Endothelial cell of umbilical vein (primary cell): ENCODE measurements around the gene ZNF30. TPM values are rescaled to one million over a fixed set of nuclear protein-coding genes. Genes with fewer than 3 reads are reported as not detected.
"Not testable (repeated sequence)": the region's sequence is repeated elsewhere in the genome, so short reads cannot be mapped to it uniquely, and the experiment has no call there.

Source experiments
- BruUV-seq: library from RNA; stranded (reverse); fragments of 400-500 nt; replicated peaks from 2 replicates; lab custom pipeline; 2021; lab: Mats Ljungman, UMichigan
- CTCF ChIA-PET: fragments of 300-600, 350-600 bp; sonication (Branson Sonifier 250); formaldehyde crosslinking; loops from one replicate; lab custom pipeline; 2021; ENCODE audit warnings: antibody characterized with exemption, inconsistent platforms; lab: Charles Lee
- POLR2A ChIA-PET: fragments of 300-600, 350-600 bp; sonication (Branson Sonifier 250); formaldehyde crosslinking; loops from one replicate; lab custom pipeline; 2021; ENCODE audit warnings: antibody characterized with exemption, inconsistent platforms; lab: Charles Lee
- DNase-seq: peaks from one replicate; pipeline ENCODE4 v3.0.0-alpha.2; 2011; ENCODE audit warnings: low read depth, low spot score
- FAIRE-seq: peaks from 2 replicates; lab custom pipeline; 2011; peaks lifted over from hg19 to GRCh38; lab: Jason Lieb, UNC
- H2AFZ ChIP-seq: 2 replicates; pipeline ENCODE4 v1.6.0; 2012; ENCODE audit warnings: low read depth, low read length, control low read depth, inconsistent platforms
- H3K27ac ChIP-seq: 2 replicates; pipeline ENCODE4 v1.5.1; 2011; ENCODE audit warnings: low read depth, mild to moderate bottlenecking, control low read depth, low read length, moderate library complexity; ENCODE audit not compliant: insufficient read depth
- H3K27me3 ChIP-seq, 2 experiments: 2 replicates each; pipeline versions ENCODE4 v1.6.0 to v1.6.1; 2011; ENCODE audit warnings: low read length in 2 of 2, mixed read lengths in 1 of 2; ENCODE audit not compliant: control insufficient read depth in 2 of 2, insufficient read depth in 2 of 2
- H3K36me3 ChIP-seq, 2 experiments: 2 replicates in 1 of 2; 3 replicates in 1 of 2; pipeline ENCODE4 v1.5.1; 2011; ENCODE audit warnings: low read length in 2 of 2, mild to moderate bottlenecking in 1 of 2, moderate library complexity in 1 of 2; ENCODE audit not compliant: control insufficient read depth in 2 of 2, insufficient read depth in 2 of 2; ENCODE audit errors: extremely low read depth in 1 of 2
- H3K4me1 ChIP-seq: 3 replicates; pipeline ENCODE4 v1.5.1; 2011; ENCODE audit warnings: mild to moderate bottlenecking, low read length; ENCODE audit not compliant: control insufficient read depth, insufficient read depth; ENCODE audit errors: extremely low read depth
- H3K4me2 ChIP-seq: 2 replicates; pipeline ENCODE4 v1.6.1; 2011; ENCODE audit warnings: low read length, control low read depth, mixed read lengths; ENCODE audit not compliant: insufficient read depth
- H3K4me3 ChIP-seq, 3 experiments: fragments of 200-600 bp in 1 of 3; sonication (generic), shearing (Covaris generic) in 1 of 3; replicated peaks in 1 of 3; 2 replicates each; pipeline ENCODE4 v1.5.1; 2011 to 2016; ENCODE audit warnings: control low read depth in 3 of 3, low read length in 3 of 3, mild to moderate bottlenecking in 2 of 3, inconsistent platforms in 1 of 3, low read depth in 1 of 3, moderate library complexity in 1 of 3; ENCODE audit not compliant: insufficient read depth in 1 of 3
- H3K79me2 ChIP-seq: 2 replicates; pipeline ENCODE4 v1.6.0; 2012; ENCODE audit warnings: low read length, inconsistent platforms; ENCODE audit not compliant: control insufficient read depth, insufficient read depth
- H3K9ac ChIP-seq: replicated peaks from 2 replicates; pipeline ENCODE3; 2011; ENCODE audit warnings: low read length, control low read depth; ENCODE audit not compliant: insufficient read depth; ENCODE audit errors: extremely low read depth
- H3K9me1 ChIP-seq: replicated peaks from 3 replicates; pipeline ENCODE4 v1.6.0; 2011; ENCODE audit warnings: mild to moderate bottlenecking, low read length; ENCODE audit not compliant: control insufficient read depth, insufficient read depth; ENCODE audit errors: extremely low read depth
- H3K9me3 ChIP-seq: replicated peaks from 2 replicates; pipeline ENCODE4 v1.5.1; 2012; ENCODE audit warnings: low read length, inconsistent platforms; ENCODE audit not compliant: control insufficient read depth, insufficient read depth
- H4K20me1 ChIP-seq: replicated peaks from 2 replicates; pipeline ENCODE3; 2011; ENCODE audit warnings: mild to moderate bottlenecking, low read length; ENCODE audit not compliant: control insufficient read depth, insufficient read depth; ENCODE audit errors: extremely low read depth
- EZH2 ChIP-seq: IDR thresholded peaks from 2 replicates; pipeline ENCODE4 v1.6.1; 2012; ENCODE audit warnings: borderline replicate concordance, low read depth, mild to moderate bottlenecking, moderate library complexity, low read length, inconsistent platforms; ENCODE audit not compliant: severe bottlenecking
- FOS ChIP-seq: IDR thresholded peaks from 2 replicates; pipeline ENCODE4 v1.6.1; 2011; ENCODE audit warnings: mild to moderate bottlenecking, low read length, moderate library complexity, borderline replicate concordance; ENCODE audit not compliant: insufficient read depth
- GATA2 ChIP-seq: IDR thresholded peaks from 2 replicates; pipeline ENCODE4 v1.7.0; 2011; ENCODE audit warnings: low read depth, mild to moderate bottlenecking, moderate library complexity, mixed read lengths, low read length; ENCODE audit not compliant: insufficient read length, insufficient read depth
- JUN ChIP-seq: IDR thresholded peaks from 2 replicates; pipeline ENCODE4 v1.6.1; 2011; ENCODE audit warnings: borderline replicate concordance, low read depth; ENCODE audit not compliant: insufficient read length, insufficient read depth
- MAX ChIP-seq: IDR thresholded peaks from 2 replicates; pipeline ENCODE4 v1.6.1; 2011; ENCODE audit not compliant: insufficient read depth, insufficient read length
- MYC ChIP-seq: IDR thresholded peaks from one replicate; pipeline ENCODE4 v1.6.1; 2011; ENCODE audit warnings: mild to moderate bottlenecking, low read depth, low read length
- POLR2A ChIP-seq: IDR thresholded peaks from 2 replicates; pipeline ENCODE4 v1.6.1; 2012; ENCODE audit warnings: low read depth, mild to moderate bottlenecking, control low read depth, low read length
- POLR2AphosphoS5 ChIP-seq: IDR thresholded peaks from 2 replicates; pipeline ENCODE4 v1.6.1; 2012; ENCODE audit warnings: low read depth, mild to moderate bottlenecking, control low read depth, low read length, moderate library complexity; ENCODE audit not compliant: insufficient read depth
- dilution Hi-C: fragments of 300-500 bp; cut with MboI; formaldehyde crosslinking; loops from one replicate; pipeline ENCODE4 v1.15.0; 2019; ENCODE audit warnings: low sequenced_read_pairs; ENCODE audit not compliant: extremely low pct_ligation_motif_present
- intact Hi-C: fragments of 100-400 bp; cut with micrococcal nuclease; formaldehyde crosslinking; loops from one replicate; pipeline ENCODE4 v1.10.0; 2022
- polyA plus RNA-seq, 4 experiments: library from polyadenylated mRNA; depleted of rRNA in 3 of 4; stranded (reverse) in 3 of 4; unstranded in 1 of 4; fragments of >200 nt; gene quantifications; 2 replicates each; pipeline versions ENCODE4 v1.2.1 to v1.2.3, GENCODE V29; 2011 to 2012; ENCODE audit warnings: missing spikeins in 1 of 4
- total RNA-seq: library from RNA; stranded (reverse); gene quantifications from 2 replicates; pipeline ENCODE4 v1.2.3, GENCODE V29; 2021
- TF ChIP-seq, protein P1 (sequence below), 2 donors: IDR thresholded peaks; 1 replicate in 1 of 2; 2 replicates in 1 of 2; pipeline ENCODE4 v1.5.1; 2011; ENCODE audit warnings: low read length in 2 of 2, mild to moderate bottlenecking in 2 of 2, moderate library complexity in 2 of 2, control low read depth in 1 of 2, inconsistent platforms in 1 of 2, low read depth in 1 of 2; ENCODE audit not compliant: insufficient read depth in 1 of 2; ENCODE audit errors: extremely low read depth in 1 of 2

ZNF30 gene
- total and polyA plus RNA-seq, 2 donors (not counting 3 experiments of a cell fraction or from before 2014, with no cell fraction given): 1.3 to 4.7 TPM

GRCh38 chr19:34969721-34970120 is 43.0 kb downstream of the ZNF30 start:
- H3K9me3 ChIP-seq: no peaks in the 10 kb centered on the region
- no peak overlapping the region for H3K9ac ChIP-seq
- FAIRE-seq: no peak
- H3K27me3 ChIP-seq: no peaks in the 10 kb centered on the region
- no peaks in the 10 kb centered on the region for H3K9me1 ChIP-seq
- H3K4me3 ChIP-seq: no peak overlapping the region
- intact Hi-C loops: loop anchor here (5.0 kb wide), 1 partner anchor 63 kb away; the partner anchor contains the start of gene SCN1B
- no TSS peak for BruUV-seq
- H3K4me2 ChIP-seq: no peak overlapping the region
- TF ChIP-seq EZH2: no peak
- TF ChIP-seq FOS: no peak
- TF ChIP-seq POLR2AphosphoS5: no peak
- TF ChIP-seq MYC: no peak
- no peak for TF ChIP-seq GATA2
- no peak for TF ChIP-seq POLR2A
- no peak for TF ChIP-seq MAX
- no peak for TF ChIP-seq JUN
- TF ChIP-seq, protein P1, sequence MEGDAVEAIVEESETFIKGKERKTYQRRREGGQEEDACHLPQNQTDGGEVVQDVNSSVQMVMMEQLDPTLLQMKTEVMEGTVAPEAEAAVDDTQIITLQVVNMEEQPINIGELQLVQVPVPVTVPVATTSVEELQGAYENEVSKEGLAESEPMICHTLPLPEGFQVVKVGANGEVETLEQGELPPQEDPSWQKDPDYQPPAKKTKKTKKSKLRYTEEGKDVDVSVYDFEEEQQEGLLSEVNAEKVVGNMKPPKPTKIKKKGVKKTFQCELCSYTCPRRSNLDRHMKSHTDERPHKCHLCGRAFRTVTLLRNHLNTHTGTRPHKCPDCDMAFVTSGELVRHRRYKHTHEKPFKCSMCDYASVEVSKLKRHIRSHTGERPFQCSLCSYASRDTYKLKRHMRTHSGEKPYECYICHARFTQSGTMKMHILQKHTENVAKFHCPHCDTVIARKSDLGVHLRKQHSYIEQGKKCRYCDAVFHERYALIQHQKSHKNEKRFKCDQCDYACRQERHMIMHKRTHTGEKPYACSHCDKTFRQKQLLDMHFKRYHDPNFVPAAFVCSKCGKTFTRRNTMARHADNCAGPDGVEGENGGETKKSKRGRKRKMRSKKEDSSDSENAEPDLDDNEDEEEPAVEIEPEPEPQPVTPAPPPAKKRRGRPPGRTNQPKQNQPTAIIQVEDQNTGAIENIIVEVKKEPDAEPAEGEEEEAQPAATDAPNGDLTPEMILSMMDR (IDR thresholded peaks at IDR 0.05; ENCODE audit: extremely low read depth in 1 of 2, insufficient read depth in 1 of 2, low read depth in 1 of 2, low read length in 2 of 2): no peak
- H3K4me1 ChIP-seq: no peaks in the 10 kb centered on the region
- H4K20me1 ChIP-seq: no peaks in the 10 kb centered on the region
- dilution Hi-C loops: no loop called here
- CTCF ChIA-PET: interaction anchor here (1.4 kb wide), 1 partner anchor 32 kb away, joined by 3 read pairs; no protein-coding TSS in a partner anchor
- H3K27ac ChIP-seq: no peak overlapping the region
- POLR2A ChIA-PET: no interaction called here
- DNase-seq: no peak
- H3K79me2 ChIP-seq: no peaks in the 10 kb centered on the region
- no peaks in the 10 kb centered on the region for H3K36me3 ChIP-seq
- H2AFZ ChIP-seq: no peak overlapping the region

DNA sequence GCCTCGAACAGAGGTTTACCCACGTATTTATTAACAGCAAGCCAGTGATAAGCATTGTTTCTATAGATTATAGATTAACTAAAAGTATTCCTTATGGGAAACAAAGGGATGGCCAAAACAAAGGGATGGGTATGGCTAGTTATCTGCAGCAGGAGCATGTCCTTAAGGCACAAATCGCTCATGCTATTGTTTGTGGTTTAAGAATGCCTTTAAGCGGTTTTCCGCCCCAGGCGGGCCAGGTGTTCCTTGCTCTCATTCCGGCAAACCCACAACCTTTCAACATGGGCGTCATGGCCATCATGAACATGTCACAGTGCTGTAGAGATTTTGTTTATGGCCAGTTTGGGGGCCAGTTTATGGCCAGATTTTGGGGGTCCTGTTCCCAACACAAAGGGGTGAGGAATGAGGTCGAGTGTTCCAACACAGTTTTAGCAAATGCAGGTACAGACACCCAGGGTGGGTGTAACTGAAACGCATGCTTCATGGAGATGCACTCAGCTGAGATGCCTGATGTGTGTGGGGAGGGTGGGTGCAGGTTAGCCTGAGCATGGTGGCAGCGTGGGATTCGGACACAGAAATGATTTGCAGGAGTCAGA is 43.6 kb downstream of the ZNF30 start:
- dilution Hi-C loops, DNase-seq, H3K4me3 ChIP-seq, FAIRE-seq, H3K79me2 ChIP-seq, H3K9me3 ChIP-seq, H3K27ac ChIP-seq, H4K20me1 ChIP-seq, H3K9me1 ChIP-seq, H3K9ac ChIP-seq, H3K36me3 ChIP-seq, H2AFZ ChIP-seq, BruUV-seq, H3K4me1 ChIP-seq, H3K27me3 ChIP-seq, POLR2A ChIA-PET, H3K4me2 ChIP-seq: not testable (repeated sequence)
- intact Hi-C loops: loop anchor here (5.0 kb wide), 1 partner anchor 62 kb away; the partner anchor contains the start of gene SCN1B
- CTCF ChIA-PET: interaction anchor here (2.8 kb wide), 1 partner anchor 15 kb away, joined by 11 read pairs; no protein-coding TSS in a partner anchor
